Suppressor macrophage treated with lipopolysaccharide for 1 hour (primary cell): ENCODE data around the gene PLB1.
A peak's percentile ranks its signal among the peaks of the same experiment; 100 is the strongest.

Experiments used
- DNase-seq, 3 donors: peaks; one replicate each; pipeline ENCODE4 v3.0.0-alpha.2; 2020 to 2022

The PLB1 gene, protein sequence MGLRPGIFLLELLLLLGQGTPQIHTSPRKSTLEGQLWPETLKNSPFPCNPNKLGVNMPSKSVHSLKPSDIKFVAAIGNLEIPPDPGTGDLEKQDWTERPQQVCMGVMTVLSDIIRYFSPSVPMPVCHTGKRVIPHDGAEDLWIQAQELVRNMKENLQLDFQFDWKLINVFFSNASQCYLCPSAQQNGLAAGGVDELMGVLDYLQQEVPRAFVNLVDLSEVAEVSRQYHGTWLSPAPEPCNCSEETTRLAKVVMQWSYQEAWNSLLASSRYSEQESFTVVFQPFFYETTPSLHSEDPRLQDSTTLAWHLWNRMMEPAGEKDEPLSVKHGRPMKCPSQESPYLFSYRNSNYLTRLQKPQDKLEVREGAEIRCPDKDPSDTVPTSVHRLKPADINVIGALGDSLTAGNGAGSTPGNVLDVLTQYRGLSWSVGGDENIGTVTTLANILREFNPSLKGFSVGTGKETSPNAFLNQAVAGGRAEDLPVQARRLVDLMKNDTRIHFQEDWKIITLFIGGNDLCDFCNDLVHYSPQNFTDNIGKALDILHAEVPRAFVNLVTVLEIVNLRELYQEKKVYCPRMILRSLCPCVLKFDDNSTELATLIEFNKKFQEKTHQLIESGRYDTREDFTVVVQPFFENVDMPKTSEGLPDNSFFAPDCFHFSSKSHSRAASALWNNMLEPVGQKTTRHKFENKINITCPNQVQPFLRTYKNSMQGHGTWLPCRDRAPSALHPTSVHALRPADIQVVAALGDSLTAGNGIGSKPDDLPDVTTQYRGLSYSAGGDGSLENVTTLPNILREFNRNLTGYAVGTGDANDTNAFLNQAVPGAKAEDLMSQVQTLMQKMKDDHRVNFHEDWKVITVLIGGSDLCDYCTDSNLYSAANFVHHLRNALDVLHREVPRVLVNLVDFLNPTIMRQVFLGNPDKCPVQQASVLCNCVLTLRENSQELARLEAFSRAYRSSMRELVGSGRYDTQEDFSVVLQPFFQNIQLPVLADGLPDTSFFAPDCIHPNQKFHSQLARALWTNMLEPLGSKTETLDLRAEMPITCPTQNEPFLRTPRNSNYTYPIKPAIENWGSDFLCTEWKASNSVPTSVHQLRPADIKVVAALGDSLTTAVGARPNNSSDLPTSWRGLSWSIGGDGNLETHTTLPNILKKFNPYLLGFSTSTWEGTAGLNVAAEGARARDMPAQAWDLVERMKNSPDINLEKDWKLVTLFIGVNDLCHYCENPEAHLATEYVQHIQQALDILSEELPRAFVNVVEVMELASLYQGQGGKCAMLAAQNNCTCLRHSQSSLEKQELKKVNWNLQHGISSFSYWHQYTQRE (N-terminal part only)

DNA sequence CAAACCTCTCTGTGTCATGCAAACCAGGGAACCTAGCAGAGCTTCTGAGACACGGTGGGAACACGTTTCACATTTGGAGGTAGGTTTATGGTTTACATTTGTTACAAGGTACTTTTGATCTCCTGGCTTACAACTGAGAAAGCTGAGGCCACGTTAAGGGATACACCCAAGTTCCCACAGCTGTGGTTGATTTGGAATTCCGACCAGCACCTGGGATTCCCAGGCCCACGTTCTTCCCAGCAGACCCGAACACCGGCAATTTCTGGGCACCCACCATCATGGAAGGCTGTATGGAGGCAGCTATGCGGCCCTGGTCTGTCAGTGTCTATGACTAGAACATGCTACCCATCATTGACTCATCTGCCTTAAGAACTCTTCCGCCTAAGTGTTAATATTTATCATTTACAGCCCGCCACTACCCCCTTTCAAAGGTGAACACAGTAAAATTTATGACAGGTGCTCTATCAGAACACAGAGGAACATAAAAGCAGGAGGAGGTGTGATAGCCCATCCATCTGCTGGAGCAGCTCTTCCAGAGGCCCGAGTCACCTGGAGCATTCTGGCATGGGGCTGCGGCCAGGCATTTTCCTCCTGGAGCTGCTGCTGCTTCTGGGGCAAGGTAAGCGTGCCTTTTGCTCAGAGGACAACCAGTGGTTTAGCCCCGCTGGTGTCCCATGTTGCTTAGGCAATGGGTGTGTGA is at the start of gene PLB1:
PLB1 (plus strand) TSS at position 510 of the 700 bp plus-strand sequence; CDS start at position 565, 55 bp downstream.
- DNase-seq, result no peak

DNA sequence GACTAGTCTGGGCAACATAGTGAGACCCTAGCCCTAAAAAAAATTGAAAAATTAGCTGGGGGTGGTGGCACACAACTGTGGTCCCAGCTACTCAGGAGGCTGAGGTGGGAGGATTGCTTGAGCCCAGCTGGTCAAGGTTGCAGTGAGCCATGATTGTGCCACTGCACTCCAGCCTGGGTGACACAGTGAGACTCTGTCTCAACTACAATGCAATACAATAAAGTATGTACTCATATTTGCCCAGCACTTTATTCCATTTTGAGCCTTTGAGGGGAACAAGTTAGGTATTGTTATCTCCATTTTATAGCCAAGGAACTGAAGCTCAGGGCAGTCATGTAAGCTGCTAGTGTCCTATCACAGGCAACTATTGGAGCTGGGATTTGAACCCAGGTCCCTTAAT is 49.3 kb upstream of the PLB1 start:
- DNase-seq, result no peak

DNA sequence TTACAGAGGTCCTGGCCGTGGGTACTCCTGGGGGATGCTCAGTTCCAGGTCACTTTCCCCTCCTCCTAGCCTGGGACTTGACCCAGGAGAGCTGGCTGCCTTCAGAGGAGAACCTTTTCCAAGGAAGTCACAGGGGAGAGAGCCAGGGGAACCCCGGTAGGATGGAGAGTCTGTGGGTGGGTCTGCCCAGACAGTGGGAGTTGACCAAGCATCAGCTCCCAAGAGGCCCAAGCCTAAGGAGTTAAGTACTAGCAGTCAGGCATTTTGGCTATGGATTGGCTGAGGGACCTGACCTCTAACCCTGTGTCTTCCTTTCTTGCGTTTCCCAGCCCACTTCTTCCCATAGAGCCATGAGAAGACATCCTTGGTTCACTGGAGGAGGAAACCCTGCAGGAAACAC is 48.8 kb upstream of the PLB1 start:
- peak in 1 of 3 donors; percentile 55 for DNase-seq

DNA sequence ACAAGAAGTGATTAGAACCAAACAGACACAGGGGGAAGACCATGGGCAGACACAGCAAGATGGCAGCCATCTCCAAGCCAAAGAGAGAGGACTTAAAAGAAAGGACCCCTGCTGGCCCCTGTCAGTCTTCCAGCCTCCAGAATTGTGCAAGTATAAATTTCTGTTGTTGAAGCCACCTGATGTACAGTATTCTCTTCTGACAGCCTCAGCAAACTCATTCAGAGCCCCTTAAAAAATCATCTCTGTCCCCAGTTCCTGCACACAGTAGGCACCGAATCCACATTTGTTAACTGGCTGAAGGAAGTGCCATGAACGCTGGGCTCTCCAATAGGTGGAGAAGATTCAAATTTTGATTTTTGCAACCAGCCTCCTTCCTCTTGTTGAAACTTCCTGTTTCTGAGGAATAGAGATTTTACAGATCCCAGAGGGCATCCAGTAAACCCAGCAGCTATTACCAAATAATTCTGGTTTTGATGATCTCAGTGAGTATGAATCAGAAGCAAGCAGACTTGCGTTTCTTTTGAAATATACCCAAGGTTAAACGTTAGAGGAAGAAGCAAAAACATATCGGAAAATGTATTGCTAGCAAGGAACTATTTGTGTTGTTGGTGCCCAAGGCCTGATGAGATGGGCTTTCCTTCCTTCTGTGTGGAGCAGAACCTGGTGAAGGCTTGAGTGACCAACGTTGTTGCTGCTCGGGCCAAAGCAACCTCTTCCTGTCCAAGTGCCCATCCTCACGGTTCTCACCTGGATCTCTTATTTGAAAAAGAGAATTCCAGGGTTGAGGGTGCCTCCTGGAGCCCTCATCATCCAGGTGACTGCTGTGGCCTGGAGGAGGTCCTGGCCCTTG is 47.7 kb upstream of the PLB1 start:
- peak; percentile 84 to 98 (median 96) for DNase-seq

DNA sequence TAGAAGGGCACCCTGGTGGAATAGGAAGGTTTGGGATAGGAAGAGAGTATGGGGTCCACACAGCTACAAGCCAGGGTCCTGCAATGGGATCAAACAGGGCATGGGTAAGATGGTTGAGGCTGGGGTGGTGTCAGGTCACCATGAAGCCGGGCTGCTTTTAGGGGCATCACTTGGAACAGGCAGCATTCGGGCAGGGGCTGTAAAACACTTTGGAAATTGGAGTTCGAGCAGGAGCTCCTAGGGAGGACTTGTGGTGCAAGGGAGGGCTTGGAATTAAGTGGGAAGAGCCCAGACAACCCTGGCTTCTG is 47.1 kb upstream of the PLB1 start:
- no peak for DNase-seq

DNA sequence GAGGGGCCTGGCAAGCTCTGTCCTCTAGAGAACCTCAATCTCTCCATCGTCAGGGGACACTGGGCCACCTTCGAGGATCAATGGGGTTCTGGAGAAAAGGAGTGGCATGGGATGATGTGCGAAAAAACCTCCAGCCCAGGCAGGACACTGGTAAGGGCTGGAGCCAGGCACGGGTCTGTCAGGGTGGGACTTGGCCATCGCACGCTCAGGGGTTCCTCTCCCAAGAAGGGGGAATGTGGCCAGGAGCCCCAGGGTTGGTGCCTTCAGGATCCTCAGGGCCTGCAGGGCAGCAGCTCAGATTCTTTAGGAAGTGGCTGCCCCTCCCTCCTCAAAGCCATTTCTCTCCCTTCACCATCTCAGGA is 46.8 kb upstream of the PLB1 start:
- no peak for DNase-seq

DNA sequence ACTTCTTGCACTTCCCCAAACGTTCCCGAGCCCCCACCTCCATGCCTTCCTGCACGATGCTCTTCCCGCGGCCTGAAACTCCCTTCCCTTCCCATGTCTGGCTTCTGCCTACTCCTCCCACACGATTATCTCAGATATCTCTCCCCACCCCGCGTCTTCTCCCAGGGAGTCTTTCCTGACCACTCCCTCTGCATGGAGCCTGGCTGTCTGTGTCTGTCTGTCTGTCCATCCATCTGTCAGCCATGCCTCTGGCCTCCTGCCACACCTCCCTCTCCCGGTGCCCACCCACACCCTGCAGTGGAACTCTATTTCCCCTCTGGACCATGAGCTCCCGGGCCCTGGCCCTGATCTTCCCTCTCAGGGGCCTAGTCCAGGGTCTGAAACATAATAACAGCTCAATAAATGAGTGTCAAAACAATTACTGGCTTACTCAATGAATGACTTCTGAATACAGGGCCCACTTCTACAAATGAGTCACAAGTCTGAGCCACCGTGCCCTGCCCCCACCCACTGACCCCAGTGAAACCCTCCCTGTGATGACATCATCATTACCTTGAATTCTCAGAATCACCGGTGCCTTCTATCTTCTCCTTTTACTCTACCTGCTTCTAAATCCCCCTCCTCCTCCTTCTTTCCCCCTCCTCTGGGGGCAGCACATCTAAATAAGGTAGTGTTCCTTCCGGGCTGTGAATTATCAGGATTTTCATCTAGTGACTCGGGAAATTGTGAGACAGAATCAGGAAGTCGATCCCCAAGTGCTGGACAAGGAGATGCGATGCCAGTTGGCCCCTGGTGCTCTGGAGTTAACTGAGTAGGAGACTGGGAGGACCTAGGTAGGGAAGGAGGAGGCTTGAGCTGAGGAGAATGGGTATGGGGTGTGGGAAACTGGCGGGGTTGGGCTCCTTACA is 46.1 kb upstream of the PLB1 start:
- peak; percentile 75 to 77 (median 76) for DNase-seq

DNA sequence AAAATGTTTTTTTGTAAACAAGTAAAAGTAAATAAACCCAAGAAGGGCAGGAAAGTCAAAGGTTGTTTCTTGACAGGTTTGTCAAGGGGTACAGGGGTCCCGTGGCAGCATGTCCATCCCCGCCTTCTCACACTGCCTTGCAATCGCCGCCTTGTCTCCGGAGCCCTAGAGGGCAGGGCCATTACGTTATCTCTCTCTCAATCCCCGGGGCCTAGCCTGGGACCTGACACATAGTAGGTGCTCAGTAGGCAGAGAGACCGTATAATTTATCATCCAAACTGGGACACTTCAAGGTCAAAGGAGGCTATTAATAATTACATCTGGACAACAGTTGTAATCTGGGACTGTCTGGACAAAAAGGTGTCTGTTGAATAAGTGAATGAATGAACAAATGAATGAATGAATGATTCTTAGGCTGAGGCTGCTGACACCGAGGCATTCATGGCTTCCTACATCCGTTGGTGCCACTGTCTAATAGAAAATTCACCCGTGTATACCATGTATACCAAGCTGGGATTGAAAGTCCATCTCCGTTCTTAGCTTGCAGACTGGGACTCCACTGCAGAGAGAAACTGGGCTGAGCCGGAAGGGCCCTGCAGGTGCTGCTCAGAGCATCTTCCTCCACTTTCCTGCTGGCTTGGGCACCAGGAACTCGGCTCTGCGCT is 44.8 kb upstream of the PLB1 start:
- no peak for DNase-seq

DNA sequence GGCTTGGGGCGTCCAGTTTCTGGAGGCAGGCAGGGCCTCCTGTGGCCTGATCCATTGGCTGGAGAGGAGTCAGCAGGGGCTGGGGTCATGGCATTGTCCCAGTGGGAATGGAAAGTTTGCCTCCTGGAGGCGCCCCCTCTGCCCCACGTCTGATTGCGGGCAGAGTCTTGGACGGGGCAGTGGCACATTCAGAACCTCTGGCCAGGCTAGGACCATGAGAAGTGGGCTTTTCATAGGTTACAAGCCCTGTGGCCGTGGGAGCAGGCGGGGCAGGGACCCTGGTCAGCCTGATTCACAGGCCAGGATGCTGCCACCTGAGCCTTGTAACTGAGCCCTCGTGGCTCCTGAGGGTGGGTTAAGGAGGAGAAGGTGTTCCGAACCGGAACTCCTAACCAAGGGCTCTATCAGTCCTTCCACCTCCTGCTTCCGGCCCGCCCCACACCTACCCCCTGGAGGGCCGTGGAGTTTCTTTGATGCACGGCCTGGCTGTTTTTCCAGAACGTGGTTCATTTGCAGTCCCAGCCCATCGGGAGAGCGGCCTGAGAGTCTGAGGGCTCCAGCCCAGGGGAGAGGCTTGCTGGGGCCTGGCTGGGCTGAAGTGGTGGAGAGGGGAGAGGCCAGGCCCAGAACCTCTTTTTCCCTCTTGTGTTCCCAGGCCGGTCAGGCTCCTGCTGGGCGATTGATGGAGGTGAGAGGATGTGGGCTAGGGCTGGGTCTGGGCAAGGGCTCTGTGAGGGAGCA is 43.9 kb upstream of the PLB1 start:
- no peak for DNase-seq

DNA sequence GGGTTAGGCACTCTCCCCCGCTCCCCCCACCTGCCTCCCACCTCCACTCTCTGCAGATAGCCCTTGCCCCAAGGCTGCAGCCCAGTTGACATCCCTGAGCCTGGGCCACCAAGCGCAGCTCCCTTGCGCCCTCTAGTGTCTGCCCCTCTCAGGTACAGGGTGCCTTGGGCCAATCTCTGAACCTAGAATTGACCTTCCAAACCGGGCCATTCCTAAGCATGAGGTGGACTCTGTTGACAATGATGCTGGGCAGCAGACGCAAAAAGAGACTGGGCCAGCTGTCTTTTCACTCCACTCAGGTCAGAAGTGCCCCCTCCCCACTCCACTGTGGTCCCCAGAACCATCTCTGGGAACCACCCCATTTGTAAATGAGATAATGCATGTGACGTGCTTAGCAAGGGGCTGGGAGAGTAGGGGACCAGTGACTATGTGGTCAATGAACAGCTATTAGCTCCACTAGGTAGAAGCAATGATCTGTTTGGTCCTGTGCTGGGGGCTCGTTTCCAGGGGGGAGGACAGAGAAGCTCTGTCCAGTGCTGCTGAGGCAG is 43.3 kb upstream of the PLB1 start:
- DNase-seq, result peak; percentile 78 to 90 (median 89)

DNA sequence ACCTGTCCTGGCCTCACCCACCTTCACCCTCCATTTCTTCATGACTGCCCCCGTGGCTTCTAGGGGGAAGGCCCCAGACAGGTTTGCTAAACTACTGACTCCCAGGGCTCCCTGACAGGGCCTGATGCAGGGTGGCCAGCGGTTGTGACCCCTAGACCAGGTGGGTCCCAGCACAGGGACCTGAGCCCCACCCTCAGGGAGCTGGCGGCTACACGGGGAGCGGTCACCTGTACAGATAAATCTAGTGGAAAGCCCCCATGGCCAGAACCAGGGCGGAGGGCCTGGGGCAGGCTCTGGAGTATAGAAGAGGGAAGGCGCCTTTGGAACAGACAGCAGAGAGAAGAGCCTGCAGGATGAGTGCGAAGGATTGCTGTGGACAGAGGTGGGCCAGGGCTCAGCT is 42.5 kb upstream of the PLB1 start:
- DNase-seq, result no peak

DNA sequence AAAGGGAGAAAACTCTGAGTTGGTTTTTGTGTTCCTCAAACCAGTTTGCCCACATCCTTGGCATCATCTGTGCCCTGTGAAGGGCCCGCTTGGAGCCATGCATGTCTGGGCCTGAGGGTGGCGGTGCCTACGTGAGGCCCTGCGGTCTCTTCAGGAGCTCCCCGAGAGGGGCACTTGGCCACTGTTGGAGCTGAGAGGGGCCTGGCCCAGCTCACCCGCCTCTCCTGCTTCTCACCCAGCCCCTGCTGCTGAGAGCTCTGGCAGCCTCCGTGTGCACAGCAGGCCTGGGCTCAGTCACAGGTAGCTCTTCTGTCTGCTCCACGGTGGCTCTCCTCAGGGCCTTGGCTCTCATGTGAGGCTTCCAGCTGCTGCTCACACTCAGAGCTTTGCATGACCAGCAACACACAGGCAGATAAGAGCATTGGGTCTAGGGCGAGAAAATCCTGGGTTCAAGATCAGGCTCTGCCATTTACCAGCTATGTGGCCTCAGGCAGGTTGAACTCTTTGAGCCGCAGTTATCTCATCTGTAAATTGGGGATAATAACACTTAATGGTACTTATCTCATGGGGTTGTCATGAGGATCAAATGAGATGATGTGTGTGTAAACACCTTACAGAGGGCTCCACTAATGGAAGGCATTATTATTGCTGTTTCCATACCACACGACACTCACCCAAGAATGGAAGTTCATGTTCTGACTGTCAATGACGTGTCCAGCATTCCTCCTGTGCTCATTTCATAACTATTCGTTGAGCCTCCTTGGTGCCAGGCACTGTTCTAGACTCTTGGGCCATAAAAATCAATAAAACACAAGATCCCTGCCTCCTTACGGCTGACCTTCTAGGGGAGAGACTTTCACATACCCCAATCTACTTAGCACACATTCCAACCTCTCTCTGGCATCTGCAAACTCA is 41.6 kb upstream of the PLB1 start:
- DNase-seq, result no peak

DNA sequence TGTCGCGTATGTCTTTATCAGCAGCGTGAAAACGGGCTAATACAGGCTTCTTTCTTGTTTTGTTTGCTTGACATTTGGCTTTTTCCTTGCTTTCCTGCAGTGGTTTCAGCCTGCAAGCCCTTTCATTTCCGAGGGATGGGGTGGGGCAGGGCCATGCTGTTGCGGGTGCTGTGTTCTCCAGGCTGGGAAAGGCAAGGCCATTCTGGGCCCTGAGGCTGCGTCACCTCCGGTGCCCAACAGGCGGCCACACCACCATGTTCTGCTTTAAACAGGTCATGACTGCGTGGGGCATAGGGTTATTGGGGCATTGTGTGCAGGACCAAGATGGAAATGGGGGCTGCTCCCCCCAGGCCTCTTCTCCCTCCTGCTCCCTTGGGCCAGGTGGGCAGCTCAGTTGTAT is 38.6 kb upstream of the PLB1 start:
- DNase-seq, result no peak

DNA sequence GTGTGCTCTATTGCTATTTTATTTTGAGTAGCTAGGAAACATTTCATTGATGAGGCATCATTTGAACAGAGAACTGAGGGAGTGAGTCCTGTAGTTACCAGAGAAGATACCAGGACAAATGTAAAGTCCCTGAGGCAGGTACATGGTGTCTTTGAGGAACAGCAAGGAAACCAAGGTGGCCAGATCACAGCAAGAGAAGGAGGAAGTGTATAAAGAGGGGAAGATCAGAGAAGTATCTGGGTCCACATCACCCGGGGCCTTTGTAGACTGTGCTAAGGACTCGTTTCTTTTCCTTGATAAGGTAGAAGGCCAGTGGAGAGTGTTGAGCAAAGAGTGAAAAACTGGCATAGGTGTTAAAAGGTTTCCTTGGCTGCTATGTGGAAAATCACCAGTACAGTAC is 34.8 kb upstream of the PLB1 start:
- no peak for DNase-seq

DNA sequence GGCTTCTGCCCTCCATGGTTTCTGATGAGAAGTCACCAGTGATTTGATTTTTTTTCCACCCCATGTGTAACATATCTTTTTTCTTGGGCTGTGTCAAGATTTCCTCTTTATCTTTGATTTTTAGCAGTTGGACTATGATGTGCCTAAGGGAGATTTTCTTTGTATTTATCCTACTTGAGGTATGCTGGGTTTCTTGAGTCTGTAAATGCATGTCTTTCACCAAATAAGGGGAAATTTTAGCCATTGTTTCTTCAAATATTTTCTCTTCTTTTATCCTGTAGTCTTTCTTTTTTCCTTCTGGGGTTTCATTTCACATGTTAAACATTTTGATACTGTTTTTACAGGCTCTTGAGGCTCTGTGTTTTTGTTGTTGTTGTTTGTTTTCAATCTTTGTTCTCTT is 33.7 kb upstream of the PLB1 start:
- DNase-seq, result no peak

DNA sequence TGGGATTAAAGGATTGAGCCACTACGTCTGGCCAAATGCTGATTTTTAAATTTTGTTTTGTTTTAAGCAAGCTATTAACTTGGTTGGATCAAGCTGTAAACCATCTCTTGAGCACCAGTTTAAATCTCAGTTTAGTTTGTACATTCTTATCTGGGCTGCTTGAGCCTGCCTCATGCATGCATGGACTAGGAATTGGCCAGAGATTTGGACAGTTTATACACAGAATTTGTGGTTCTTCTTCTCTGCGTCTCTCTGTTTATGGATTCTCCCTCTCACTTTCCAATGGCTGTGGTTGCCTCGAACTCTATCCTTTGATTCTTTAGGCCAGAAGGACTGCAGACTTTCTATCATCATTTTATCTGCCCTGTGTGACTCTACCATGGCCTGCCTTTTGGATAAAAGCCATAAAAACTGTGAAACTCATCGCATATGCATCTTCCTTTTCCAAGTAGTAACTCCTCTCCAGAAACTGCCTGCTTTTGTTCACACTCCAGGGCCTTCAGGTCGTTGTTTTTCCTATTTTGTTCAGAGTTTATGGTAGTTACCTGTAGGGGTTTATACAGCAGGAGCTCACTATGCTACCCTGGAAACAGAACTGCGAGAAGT is 32.5 kb upstream of the PLB1 start:
- no peak for DNase-seq

DNA sequence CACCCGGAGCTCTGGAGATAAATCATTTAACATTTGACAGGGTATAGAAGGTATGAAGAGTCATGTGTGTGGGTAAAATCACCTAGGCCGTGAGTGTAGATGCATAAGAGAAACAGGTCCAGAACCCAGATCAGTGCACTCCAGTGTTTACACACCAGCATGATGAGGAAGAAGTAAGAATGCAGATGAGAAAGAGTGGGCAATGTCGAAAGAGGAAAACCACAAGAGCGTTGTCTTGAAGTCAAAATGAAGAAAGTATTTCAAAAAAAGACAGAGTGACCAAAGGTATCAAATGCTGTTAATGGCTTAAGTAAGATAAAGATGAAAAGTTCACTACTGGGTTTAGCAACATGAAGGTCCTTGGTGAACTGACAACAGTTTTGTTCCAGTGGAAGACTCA is 32.0 kb upstream of the PLB1 start:
- DNase-seq, result peak; percentile 54 to 73 (median 58)
